Activated naive CD4-positive, alpha-beta T cell treated with anti-CD3 and anti-CD28 coated beads, Interleukin-2, amount 50 U/mL, for 24 hours (primary cell): ENCODE measurements around the gene DAPK2.
"Not testable (repeated sequence)": the region's sequence is repeated elsewhere in the genome, so short reads cannot be mapped to it uniquely, and the experiment has no call there.

Source experiments
- H3K27ac Mint-ChIP-seq: one replicate; pipeline ENCODE4 v1.8.0; 2021; ENCODE audit warnings: mild to moderate bottlenecking, mixed read lengths
- H3K27me3 Mint-ChIP-seq: one replicate; pipeline ENCODE4 v1.8.0; 2021; ENCODE audit warnings: mixed read lengths
- H3K36me3 Mint-ChIP-seq: one replicate; pipeline ENCODE4 v1.8.0; 2021; ENCODE audit warnings: mixed read lengths
- H3K4me1 Mint-ChIP-seq: one replicate; pipeline ENCODE4 v1.8.0; 2021; ENCODE audit warnings: mixed read lengths
- H3K4me3 Mint-ChIP-seq: one replicate; pipeline ENCODE4 v1.8.0; 2021; ENCODE audit warnings: mild to moderate bottlenecking, mixed read lengths
- H3K9me3 Mint-ChIP-seq: one replicate; pipeline ENCODE4 v1.8.0; 2021; ENCODE audit warnings: mixed read lengths

Gene DAPK2

DNA sequence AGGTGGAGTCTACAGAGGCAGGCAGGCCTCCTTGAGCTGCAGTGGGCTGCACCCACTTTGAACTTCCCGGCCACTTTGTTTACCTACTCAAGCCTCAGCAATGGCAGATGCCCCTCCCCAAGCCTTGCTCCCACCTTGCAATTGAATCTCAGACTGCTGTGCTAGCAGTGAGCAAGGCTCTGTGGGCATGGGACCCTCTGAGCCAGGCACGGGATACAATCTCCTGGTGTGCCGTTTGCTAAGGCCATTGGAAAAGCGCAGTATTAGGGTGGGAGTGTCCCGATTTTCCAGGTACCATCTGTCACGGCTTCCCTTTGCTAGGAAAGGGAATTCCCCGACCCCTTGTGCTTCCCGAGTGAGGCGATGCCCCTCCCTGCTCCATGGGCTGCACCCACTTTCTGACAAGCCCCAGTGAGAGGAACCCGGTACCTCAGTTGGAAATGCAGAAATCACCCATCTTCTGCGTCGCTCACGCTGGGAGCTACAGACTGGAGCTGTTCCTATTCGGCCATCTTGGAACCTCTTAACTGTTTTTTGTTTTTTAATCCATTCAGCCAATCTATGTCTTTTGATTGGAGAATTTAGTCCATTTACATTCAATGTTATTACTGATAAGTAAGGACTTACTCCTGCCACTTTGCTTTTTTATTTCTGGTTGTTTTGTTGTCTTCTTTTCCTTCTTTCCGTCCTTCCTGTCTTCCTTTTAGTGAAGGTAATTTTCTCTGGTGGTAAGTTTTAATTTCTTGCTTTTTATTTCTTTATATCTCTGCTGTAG is 83.2 kb downstream of the DAPK2 start:
- not testable (repeated sequence) for H3K4me3 Mint-ChIP-seq, H3K36me3 Mint-ChIP-seq, H3K27me3 Mint-ChIP-seq, H3K4me1 Mint-ChIP-seq, H3K27ac Mint-ChIP-seq
- H3K9me3 Mint-ChIP-seq = peaks cover 17% of the 10 kb centered on the region

DNA sequence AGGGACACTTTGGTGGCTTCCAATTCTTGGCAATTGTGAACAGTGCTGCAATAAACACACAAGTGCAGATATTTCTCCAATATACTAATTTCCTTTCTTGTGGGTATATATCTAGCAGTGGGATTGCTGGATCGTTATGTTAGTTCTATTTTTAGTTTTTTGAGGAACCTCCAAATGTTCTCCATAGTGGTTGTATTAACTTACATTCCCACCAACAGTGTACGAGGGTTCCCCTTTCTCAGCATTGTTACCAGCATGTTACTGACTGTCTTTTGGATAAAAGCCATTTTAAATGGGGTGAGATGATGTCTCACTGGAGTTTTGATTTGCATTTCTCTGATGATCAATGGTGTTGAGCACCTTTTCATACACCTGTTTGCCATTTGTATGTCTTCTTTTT is 92.8 kb downstream of the DAPK2 start:
- H3K4me1 Mint-ChIP-seq = peaks cover 5% of the 10 kb centered on the region
- H3K4me3 Mint-ChIP-seq = no peak overlapping the region
- H3K9me3 Mint-ChIP-seq = no peaks in the 10 kb centered on the region
- no peak overlapping the region for H3K27ac Mint-ChIP-seq
- no peaks in the 10 kb centered on the region for H3K27me3 Mint-ChIP-seq
- H3K36me3 Mint-ChIP-seq = no peaks in the 10 kb centered on the region

DNA sequence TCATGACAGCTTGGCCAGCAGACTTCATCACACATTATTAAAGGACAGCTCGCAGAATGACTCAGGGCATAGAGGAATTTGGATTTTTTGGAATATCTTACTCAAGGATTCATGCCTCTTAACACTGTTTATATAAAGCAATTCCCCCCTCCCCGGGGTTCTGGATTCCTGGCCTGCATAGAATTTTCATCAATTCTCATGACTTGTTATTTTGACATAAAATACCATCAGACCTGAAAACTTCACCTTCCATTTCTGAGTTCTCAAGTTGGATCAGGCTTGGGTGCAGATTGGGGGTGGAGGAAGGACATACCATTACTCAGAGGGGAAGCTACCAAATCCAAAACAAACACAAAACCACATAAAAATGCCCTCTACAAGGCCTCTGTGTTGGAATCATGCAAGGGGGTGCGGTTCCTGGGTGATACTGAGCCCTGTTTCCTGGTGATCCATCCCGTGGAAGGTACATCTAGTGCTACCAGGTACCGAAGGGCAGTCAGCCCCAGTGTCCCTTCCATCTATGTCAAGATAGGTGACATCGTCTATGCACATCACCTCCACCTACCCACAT is 95.3 kb downstream of the DAPK2 start:
- Mint-ChIP-seq H3K36me3 (no peaks in the 10 kb centered on the region), H3K9me3 (no peaks in the 10 kb centered on the region), H3K4me3 (no peak overlapping the region), H3K27ac (no peak overlapping the region), H3K27me3 (no peaks in the 10 kb centered on the region), H3K4me1 (peaks cover 5% of the 10 kb centered on the region)

DNA sequence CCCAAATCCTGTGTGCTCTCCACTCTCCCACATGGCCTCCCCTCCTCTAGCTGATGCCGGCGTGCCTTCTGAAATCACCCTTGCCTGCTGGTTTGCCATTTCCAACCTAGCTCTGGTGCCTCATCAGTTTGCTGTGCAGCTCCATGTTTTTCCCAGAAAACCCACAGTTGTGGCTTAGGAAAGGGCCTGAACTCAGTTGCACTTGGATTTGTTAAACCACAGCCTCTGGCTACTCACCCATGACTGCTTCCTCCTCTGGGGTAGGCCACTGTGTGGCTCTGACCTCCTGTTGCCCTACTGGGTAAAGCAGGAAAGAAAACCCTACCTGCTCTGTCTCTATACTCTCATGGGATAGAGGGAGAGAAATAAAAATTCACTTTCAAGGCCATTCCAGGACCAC is 97.3 kb downstream of the DAPK2 start:
- H3K9me3 Mint-ChIP-seq = no peaks in the 10 kb centered on the region
- no peak overlapping the region for H3K4me3 Mint-ChIP-seq
- no peak overlapping the region for H3K27ac Mint-ChIP-seq
- peaks cover 11% of the 10 kb centered on the region for H3K4me1 Mint-ChIP-seq
- H3K27me3 Mint-ChIP-seq = no peaks in the 10 kb centered on the region
- no peaks in the 10 kb centered on the region for H3K36me3 Mint-ChIP-seq

DNA sequence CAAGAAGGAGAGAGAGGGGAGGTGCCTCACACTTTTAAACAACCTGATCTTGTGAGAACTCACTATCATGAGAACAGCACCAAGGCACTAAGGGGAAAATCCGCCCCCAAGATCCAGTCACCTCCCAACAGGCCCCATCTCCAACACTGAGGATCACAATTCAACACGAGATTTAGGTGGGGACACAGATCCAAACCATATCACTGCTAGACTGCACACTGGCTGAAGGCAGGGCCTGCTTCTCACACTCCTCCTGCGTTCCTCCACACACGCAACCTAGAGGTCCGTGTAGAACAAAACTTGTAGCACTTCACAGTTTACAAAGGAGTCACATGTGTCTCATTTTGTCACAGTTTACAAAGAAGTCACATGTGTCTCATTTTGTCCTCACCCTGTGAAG is 97.8 kb downstream of the DAPK2 start:
- Mint-ChIP-seq H3K36me3 (no peaks in the 10 kb centered on the region), H3K4me3 (no peak overlapping the region), H3K27ac (no peak overlapping the region), H3K4me1 (peaks cover 11% of the 10 kb centered on the region), H3K27me3 (no peaks in the 10 kb centered on the region), H3K9me3 (no peaks in the 10 kb centered on the region)

DNA sequence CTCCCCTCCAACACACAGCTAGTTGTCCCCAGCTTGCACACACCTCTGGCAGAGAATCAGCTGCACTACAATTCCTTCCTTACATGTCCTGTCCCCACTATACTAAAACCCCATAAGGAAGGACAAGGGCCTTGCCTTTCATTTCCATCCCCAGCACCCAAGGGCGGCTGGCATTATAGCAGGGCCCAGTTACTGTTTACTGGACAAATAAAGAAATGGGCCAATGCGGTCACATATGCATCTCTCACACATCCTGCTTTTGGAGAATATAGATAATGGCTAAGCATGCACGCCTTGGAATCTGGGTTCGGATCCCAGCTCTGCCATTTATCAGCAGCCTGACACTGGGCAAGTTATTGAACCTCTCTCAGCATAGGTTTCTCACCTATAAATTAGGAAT is 99.1 kb downstream of the DAPK2 start:
- no peaks in the 10 kb centered on the region for H3K36me3 Mint-ChIP-seq
- no peaks in the 10 kb centered on the region for H3K27me3 Mint-ChIP-seq
- peaks cover 9% of the 10 kb centered on the region for H3K4me1 Mint-ChIP-seq
- no peak overlapping the region for H3K4me3 Mint-ChIP-seq
- H3K9me3 Mint-ChIP-seq = no peaks in the 10 kb centered on the region
- no peak overlapping the region for H3K27ac Mint-ChIP-seq

DNA sequence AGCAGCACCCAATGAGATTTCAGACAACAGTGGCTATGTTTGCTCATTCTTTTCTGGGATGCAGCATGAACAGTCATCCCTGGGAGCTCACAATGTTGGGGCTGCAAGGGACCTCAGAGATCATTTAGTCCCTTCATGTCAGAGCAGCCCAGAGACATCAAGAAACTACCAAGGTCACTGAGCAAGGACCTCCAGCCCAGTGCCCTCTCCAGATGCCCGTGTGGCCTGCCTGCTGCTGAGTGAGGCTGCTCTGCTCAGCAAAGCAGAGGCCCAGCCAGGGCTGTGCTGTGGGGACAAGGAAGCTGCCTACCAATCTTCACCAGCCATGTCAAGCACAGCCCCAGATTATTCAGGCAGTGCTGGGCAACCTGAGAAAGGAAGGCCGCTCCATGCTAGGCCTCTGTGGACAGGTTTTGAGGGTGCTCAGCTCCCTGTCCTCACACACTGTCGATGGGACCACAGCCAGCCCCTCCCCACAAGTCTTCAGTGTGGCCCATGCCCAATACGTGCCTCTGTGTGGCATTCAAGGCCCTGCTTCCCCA is 99.7 kb downstream of the DAPK2 start:
- Mint-ChIP-seq H3K4me3 (no peak overlapping the region), H3K27me3 (no peaks in the 10 kb centered on the region), H3K36me3 (no peaks in the 10 kb centered on the region), H3K4me1 (peaks cover 6% of the 10 kb centered on the region), H3K9me3 (no peaks in the 10 kb centered on the region), H3K27ac (no peak overlapping the region)

DNA sequence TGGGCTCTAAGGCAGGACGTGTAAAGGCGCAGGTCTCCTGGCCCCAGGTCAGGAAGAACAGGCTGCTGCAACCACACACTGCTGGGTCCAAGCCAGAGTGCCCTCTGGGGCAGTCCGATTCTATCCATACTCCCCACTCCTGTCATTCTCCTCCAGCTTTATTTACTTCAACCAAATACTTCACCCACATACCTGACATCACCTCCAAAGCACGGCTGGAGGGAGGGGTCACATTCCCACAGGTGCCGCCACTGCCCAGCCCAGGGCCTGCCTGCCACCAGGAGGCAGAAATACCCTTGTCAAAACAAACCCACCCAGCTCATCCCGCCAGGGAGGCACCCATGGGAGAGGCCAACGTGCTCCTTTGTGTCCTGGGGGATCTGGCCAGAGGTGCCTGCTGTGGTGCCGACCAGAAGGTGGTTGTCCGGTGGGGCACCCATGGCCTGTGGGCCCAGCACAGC is 100.4 kb downstream of the DAPK2 start:
- H3K4me1 Mint-ChIP-seq = peaks cover 6% of the 10 kb centered on the region
- H3K36me3 Mint-ChIP-seq = no peaks in the 10 kb centered on the region
- no peak overlapping the region for H3K27ac Mint-ChIP-seq
- no peaks in the 10 kb centered on the region for H3K27me3 Mint-ChIP-seq
- H3K9me3 Mint-ChIP-seq = no peaks in the 10 kb centered on the region
- H3K4me3 Mint-ChIP-seq = no peak overlapping the region

DNA sequence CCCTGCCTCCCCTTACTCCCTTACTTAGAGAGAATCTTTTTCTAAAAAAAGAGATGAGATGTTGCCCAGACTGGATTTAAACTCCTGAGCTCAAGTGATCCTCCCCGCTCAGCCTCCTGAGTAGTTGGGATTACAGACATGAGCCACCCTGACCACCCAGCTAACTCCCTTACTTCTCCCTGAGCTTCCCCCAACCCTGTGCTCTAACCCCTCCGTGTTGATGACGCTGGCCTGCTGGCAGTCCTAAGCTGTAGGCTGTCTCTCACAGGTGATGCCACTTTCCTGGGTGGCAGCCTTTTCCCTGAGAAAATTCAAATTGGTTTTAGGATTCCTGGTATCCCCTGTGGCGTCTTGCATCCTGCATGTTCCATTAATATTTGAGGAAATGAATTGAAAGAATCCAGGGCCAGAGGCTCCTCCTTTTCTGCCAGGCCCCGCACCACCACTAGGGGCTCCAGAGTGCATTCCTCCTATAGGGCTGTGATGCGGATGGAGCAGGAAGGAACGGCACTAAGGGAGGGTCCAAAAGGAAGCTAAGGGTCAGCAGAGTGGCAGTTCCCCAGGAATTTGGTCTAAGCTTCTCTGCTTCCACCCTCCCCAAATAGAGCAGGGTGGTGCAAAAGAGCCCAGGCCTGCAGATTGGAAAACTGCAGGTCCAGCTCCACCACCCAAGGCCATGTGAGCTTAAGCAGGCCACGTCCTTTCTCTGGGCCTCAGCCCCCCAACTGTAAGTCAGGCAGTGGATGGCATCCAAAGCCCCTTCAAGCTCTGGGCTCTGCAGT is 101.1 kb downstream of the DAPK2 start:
- no peaks in the 10 kb centered on the region for H3K36me3 Mint-ChIP-seq
- H3K27me3 Mint-ChIP-seq = no peaks in the 10 kb centered on the region
- H3K9me3 Mint-ChIP-seq = no peaks in the 10 kb centered on the region
- H3K4me3 Mint-ChIP-seq = no peak overlapping the region
- H3K27ac Mint-ChIP-seq = peak overlapping the region; percentile 82
- peaks cover 7% of the 10 kb centered on the region for H3K4me1 Mint-ChIP-seq

DNA sequence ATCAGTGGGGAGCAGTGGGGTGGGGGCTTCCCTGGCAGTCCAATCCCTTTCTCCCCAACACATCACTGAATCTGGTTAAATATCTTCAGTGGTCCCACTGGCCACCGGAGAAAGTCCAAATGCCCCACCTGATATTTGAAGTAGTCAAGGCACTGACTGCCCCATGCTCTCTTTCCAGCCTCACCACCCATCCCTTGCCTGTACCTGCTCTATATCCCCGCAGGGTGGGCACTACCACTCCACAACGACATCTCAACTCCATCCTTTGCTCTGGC is 101.7 kb downstream of the DAPK2 start:
- Mint-ChIP-seq H3K4me1 (peaks cover 13% of the 10 kb centered on the region), H3K4me3 (no peak overlapping the region), H3K36me3 (no peaks in the 10 kb centered on the region), H3K27ac (no peak overlapping the region), H3K27me3 (no peaks in the 10 kb centered on the region), H3K9me3 (no peaks in the 10 kb centered on the region)

DNA sequence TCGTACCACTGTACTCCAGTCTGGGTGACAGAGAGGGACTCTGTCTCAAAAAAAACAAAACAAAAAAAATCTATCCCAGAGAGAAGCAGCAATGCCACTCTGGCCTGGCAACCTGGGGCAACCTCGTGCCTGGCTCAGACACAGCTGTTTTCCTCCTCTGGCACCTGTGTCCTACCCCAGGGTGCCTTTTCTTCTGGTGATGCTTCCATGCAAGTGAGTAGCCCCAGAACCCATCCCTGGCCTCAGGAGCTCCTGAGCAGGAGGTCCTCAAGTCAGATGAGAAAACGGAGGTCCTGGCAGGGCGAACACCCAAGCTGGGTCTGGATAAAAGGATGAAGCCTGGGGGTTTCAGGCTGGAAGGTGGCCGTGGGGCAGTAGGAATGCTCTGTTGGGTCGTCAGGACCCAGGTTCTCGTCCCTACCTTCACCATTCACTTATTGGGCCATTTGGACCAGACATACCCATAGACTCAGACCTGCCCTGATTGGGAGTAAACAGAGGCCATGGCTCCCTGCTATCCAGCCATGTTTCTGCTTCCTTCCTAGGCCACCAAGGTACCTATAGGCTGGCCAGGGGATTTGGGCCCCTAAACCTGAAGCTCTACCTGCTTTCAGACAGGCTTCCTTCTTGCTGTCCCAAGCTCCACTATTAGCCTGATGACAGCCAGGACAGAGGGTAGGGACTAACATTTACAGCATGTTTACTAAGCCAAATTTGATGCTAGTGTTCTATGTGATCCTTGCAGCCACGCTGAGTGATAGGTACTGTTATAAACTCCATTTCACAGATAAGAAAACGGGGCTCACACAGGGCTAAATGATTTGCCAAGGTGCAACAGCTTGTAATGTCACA is 102.2 kb downstream of the DAPK2 start:
- H3K27me3 Mint-ChIP-seq = no peaks in the 10 kb centered on the region
- H3K4me3 Mint-ChIP-seq = no peak overlapping the region
- no peaks in the 10 kb centered on the region for H3K36me3 Mint-ChIP-seq
- no peak overlapping the region for H3K27ac Mint-ChIP-seq
- no peaks in the 10 kb centered on the region for H3K9me3 Mint-ChIP-seq
- peaks cover 18% of the 10 kb centered on the region for H3K4me1 Mint-ChIP-seq

DNA sequence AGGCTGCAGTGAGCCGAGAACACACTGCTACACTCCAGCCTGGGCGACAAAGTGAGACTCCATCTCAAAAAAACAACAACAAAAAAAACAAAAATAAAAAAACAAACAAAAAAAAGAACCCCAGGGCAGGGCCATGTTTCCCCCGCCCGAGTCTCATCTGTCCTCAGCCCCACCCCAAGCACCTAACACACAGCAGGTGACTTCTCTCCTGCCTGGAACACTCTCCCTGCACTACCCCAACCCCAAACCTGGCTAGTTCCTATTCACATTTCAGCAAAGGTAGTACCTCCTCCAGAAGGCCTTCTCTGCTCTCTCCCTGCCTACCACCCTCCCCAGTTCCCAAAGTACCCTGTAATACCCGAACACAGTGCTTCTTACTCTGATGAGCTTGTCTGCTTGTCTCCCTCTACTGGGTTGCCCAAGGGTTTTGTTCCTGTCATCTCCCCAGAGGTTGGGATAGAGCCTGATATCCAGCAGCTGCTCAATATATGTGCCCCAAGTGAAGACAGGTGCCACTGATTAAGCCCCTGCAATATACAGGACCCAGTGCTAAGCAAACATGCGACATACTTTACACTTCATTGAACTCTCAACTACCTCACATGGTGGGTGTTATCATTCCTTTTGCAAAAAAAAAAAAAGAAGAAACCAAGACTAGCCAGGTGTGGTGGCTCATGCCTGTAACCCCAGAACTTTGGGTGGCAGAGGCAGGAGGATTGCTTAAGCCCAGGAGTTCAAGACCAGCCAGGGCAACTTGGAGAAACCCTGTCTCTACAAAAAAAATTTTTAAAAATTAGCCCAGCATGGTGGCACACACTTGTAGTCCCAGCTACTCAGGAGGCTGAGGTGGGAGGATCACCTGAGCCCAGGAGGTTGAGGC is 103.6 kb downstream of the DAPK2 start:
- Mint-ChIP-seq H3K36me3 (no peaks in the 10 kb centered on the region), H3K4me1 (peaks cover 32% of the 10 kb centered on the region), H3K4me3 (no peak overlapping the region), H3K27ac (no peak overlapping the region), H3K9me3 (no peaks in the 10 kb centered on the region), H3K27me3 (no peaks in the 10 kb centered on the region)

DNA sequence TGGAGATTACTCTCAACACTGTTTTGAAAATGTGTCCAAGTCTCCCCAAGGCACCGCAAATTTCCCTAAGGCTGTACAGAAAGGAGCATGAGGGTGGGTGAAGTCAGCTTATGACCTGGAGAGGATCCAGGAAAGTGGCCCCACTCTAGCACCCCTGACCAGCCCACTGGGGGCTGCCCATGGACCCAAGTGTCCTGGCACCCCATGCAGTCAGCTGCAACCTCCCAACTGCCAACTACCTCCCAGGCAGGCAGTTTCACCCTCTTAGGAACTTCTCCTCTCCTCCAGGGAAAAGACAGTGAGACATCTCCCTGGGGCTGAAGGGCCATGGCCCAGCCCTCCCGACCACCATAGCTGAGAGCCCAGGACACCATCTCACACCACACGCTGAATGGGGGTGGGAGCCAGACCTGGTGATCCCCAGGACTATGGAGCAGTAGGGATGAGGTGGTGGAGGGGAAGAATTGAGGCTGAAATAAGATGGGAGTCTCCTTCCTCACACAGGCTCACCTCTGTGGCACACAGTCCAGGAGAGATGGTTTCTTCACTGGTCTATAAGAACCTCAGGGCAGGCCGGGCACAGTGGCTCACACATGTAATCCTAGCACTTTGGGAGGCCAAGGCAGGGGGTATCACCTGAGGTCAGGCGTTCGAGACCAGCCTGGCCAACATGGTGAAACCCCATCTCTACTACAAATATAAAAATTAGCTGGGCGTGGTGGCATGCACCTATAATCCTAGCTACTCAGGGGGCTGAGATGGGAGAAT is 104.4 kb downstream of the DAPK2 start:
- H3K27me3 Mint-ChIP-seq = no peaks in the 10 kb centered on the region
- no peaks in the 10 kb centered on the region for H3K36me3 Mint-ChIP-seq
- peaks cover 36% of the 10 kb centered on the region for H3K4me1 Mint-ChIP-seq
- no peak overlapping the region for H3K27ac Mint-ChIP-seq
- no peak overlapping the region for H3K4me3 Mint-ChIP-seq
- H3K9me3 Mint-ChIP-seq = no peaks in the 10 kb centered on the region

DNA sequence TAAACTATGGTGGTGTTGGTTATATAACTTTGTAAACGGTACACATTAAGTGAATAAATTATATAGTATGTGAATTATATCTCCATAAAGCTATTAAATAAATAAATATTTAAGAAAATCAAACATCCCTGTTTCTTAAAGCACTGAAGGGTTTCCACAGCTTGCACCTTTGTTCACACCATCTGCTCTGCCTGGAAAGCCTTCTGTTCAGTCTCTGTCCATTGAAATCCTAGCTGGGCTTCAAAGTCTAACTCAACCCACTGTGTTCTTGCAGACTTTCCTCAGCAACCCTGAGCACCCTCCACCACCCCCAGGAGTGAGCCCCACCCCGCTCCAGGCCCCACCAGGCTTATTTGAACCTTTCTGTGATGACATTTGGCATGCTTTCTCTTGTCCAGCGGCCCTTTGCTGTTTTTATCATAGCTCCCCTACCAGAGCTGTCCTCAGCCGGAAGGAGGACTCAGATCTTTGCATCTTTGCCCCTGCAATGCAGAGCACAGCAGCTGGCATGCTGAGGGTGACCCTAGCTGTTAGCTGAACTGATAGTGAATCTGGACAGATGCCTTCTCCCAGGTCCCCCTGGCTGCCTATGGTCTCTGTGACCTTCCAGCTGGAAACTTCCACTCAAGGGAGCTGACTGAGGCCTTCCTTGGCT is 105.2 kb downstream of the DAPK2 start:
- no peaks in the 10 kb centered on the region for H3K36me3 Mint-ChIP-seq
- H3K4me1 Mint-ChIP-seq = peaks cover 36% of the 10 kb centered on the region

More for the DNA sequence above, 105.2 kb downstream of the DAPK2 start:
- Mint-ChIP-seq H3K27ac (peak overlapping the region; percentile 35), H3K27me3 (no peaks in the 10 kb centered on the region), H3K4me3 (no peak overlapping the region), H3K9me3 (no peaks in the 10 kb centered on the region)
